IMR-90 (cell line): ENCODE results near the gene LRCH3. TPM values are rescaled to one million over a fixed set of nuclear protein-coding genes. Genes with fewer than 3 reads are reported as not detected.

ENCODE experiments used
- ATAC-seq: fragments of 200-7000 bp; cut with Tn5 transposase; 2 replicates; pipeline ENCODE4 v1.9.1; 2020; ENCODE audit warnings: low read depth, mild to moderate bottlenecking, moderate library complexity
- BruUV-seq: library from RNA; stranded (reverse); fragments of 400-500 nt; replicated peaks from 2 replicates; lab custom pipeline; 2021; lab: Mats Ljungman, UMichigan
- CTCF ChIA-PET: fragments of 300-600 bp; formaldehyde crosslinking; extraction: SDS; loops from one replicate; lab custom pipeline; 2021; ENCODE audit warnings: antibody characterized with exemption; lab: Yijun Ruan, JAX
- POLR2A ChIA-PET: fragments of 300-600 bp; sonication (Branson Sonifier 250); formaldehyde crosslinking; loops from one replicate; lab custom pipeline; 2022; ENCODE audit warnings: antibody characterized with exemption; ENCODE audit not compliant: unreplicated experiment; lab: Charles Lee
- DNase-seq: peaks from one replicate; pipeline ENCODE4 v3.0.0; 2013
- H2AFZ ChIP-seq: replicated peaks from 2 replicates; pipeline ENCODE3; 2013; ENCODE audit warnings: low read length, mild to moderate bottlenecking; ENCODE audit not compliant: poor library complexity
- H2AK5ac ChIP-seq: 2 replicates; pipeline ENCODE4 v1.6.1; 2013; ENCODE audit warnings: low read depth, low read length, inconsistent platforms
- H2AK9ac ChIP-seq: replicated peaks from 2 replicates; pipeline ENCODE3; 2013; ENCODE audit warnings: mild to moderate bottlenecking, low read depth, low read length, moderate library complexity; ENCODE audit not compliant: poor library complexity
- H2BK120ac ChIP-seq: 2 replicates; pipeline ENCODE4 v1.6.1; 2013; ENCODE audit warnings: low read depth, low read length, inconsistent platforms
- H2BK15ac ChIP-seq: 3 replicates; pipeline ENCODE4 v1.6.1; 2013; ENCODE audit warnings: low read depth, low read length, inconsistent platforms
- H2BK20ac ChIP-seq: 2 replicates; pipeline ENCODE4 v1.6.1; 2013; ENCODE audit warnings: low read depth, mild to moderate bottlenecking, inconsistent platforms, low read length, moderate library complexity
- H2BK5ac ChIP-seq: 2 replicates; pipeline ENCODE4 v1.6.1; 2013; ENCODE audit warnings: mild to moderate bottlenecking, low read depth, low read length, inconsistent platforms; ENCODE audit not compliant: poor library complexity, severe bottlenecking
- H3K14ac ChIP-seq: replicated peaks from 2 replicates; pipeline ENCODE4 v1.6.1; 2013; ENCODE audit warnings: low read depth, low read length, inconsistent platforms
- H3K18ac ChIP-seq: 2 replicates; pipeline ENCODE4 v1.6.1; 2013; ENCODE audit warnings: low read depth, low read length, control low read depth
- H3K23ac ChIP-seq: 2 replicates; pipeline ENCODE4 v1.6.1; 2013; ENCODE audit warnings: low read depth, low read length, inconsistent platforms
- H3K27ac ChIP-seq: 2 replicates; pipeline ENCODE4 v1.5.1; 2013; ENCODE audit warnings: mild to moderate bottlenecking, control low read depth, low read length; ENCODE audit not compliant: insufficient read depth
- H3K27me3 ChIP-seq: 2 replicates; pipeline ENCODE4 v1.6.1; 2013; ENCODE audit warnings: low read length; ENCODE audit not compliant: control insufficient read depth, insufficient read depth
- H3K36me3 ChIP-seq: 2 replicates; pipeline ENCODE4 v1.6.1; 2013; ENCODE audit warnings: low read length, mixed read lengths; ENCODE audit not compliant: control insufficient read depth, insufficient read depth
- H3K4ac ChIP-seq: 2 replicates; pipeline ENCODE4 v1.6.1; 2013; ENCODE audit warnings: low read depth, low read length, inconsistent platforms
- H3K4me1 ChIP-seq: 2 replicates; pipeline ENCODE4 v1.6.1; 2013; ENCODE audit warnings: low read length, mixed read lengths; ENCODE audit not compliant: control insufficient read depth, insufficient read depth
- H3K4me2 ChIP-seq: 2 replicates; pipeline ENCODE4 v1.6.1; 2013; ENCODE audit warnings: low read depth, mild to moderate bottlenecking, control low read depth, low read length, moderate library complexity
- H3K4me3 ChIP-seq: 2 replicates; pipeline ENCODE4 v1.5.1; 2013; ENCODE audit warnings: low read depth, mild to moderate bottlenecking, control low read depth, low read length, moderate library complexity; ENCODE audit not compliant: insufficient read depth
- H3K56ac ChIP-seq: 2 replicates; pipeline ENCODE4 v1.6.1; 2013; ENCODE audit warnings: low read length, inconsistent platforms; ENCODE audit not compliant: insufficient read depth; ENCODE audit errors: extremely low read depth
- H3K79me1 ChIP-seq, 2 experiments: 2 replicates each; pipeline ENCODE4 v1.6.1; 2013; ENCODE audit warnings: low read length in 2 of 2, inconsistent platforms in 1 of 2, low read depth in 1 of 2
- H3K9ac ChIP-seq: 2 replicates; pipeline ENCODE4 v1.6.1; 2013; ENCODE audit warnings: low read depth, low read length, control low read depth
- H3K9me1 ChIP-seq: 2 replicates; pipeline ENCODE4 v1.6.1; 2013; ENCODE audit warnings: low read length, inconsistent platforms; ENCODE audit not compliant: insufficient read depth
- H3K9me3 ChIP-seq: 2 replicates; pipeline ENCODE4 v1.6.1; 2013; ENCODE audit warnings: low read length; ENCODE audit not compliant: control insufficient read depth, insufficient read depth
- H4K20me1 ChIP-seq: 2 replicates; pipeline ENCODE4 v1.6.1; 2013; ENCODE audit warnings: low read length, inconsistent platforms; ENCODE audit not compliant: insufficient read depth
- H4K5ac ChIP-seq: 2 replicates; pipeline ENCODE4 v1.6.1; 2013; ENCODE audit warnings: mild to moderate bottlenecking, low read depth, low read length, control low read depth
- H4K8ac ChIP-seq, 2 experiments: 2 replicates each; pipeline ENCODE4 v1.6.1; 2013; ENCODE audit warnings: low read depth in 2 of 2, low read length in 2 of 2, control low read depth in 1 of 2, inconsistent platforms in 1 of 2
- H4K91ac ChIP-seq: 2 replicates; pipeline ENCODE4 v1.6.1; 2013; ENCODE audit warnings: low read depth, low read length, inconsistent platforms; ENCODE audit not compliant: insufficient read depth
- CEBPB ChIP-seq: IDR thresholded peaks from 2 replicates; pipeline ENCODE4 v1.6.1; 2012; ENCODE audit warnings: low read depth, low read length, improper control_type of control experiment
- MAFK ChIP-seq: IDR thresholded peaks from 2 replicates; pipeline ENCODE4 v1.6.1; 2012; ENCODE audit warnings: low read depth, low read length, improper control_type of control experiment
- NFE2L2 ChIP-seq: fragments of 150-350 bp; IDR thresholded peaks from 2 replicates; pipeline ENCODE4 v1.6.1; 2016; ENCODE audit warnings: low read depth, mild to moderate bottlenecking, low read length
- POLR2A ChIP-seq: IDR thresholded peaks from 2 replicates; pipeline ENCODE4 v1.6.1; 2012; ENCODE audit warnings: mild to moderate bottlenecking, low read depth, low read length
- RCOR1 ChIP-seq: IDR thresholded peaks from 2 replicates; pipeline ENCODE4 v1.6.1; 2012; ENCODE audit warnings: mild to moderate bottlenecking, low read length, improper control_type of control experiment; ENCODE audit not compliant: insufficient replicate concordance
- WGBS, 2 experiments: methylation state at CpG; one replicate each; pipeline versions ENCODE4 v1.1.5 to v1.1.7; 2013; ENCODE audit warnings: missing lambda C conversion rate in 2 of 2; ENCODE audit not compliant: insufficient read length in 1 of 2; ENCODE audit errors: extremely low coverage in 2 of 2; 5-methylcytosine and 5-hydroxymethylcytosine counted together
- dilution Hi-C: fragments of 300-500 bp; cut with HindIII; formaldehyde crosslinking; loops from one replicate; pipeline ENCODE4 v1.14.3; 2018; ENCODE audit warnings: low sequenced_read_pairs; ENCODE audit not compliant: unreplicated experiment
- in situ Hi-C: fragments of 300-500 bp; cut with MboI; formaldehyde crosslinking; loops from 3 replicates; pipeline ENCODE4 v1.14.3; 2019; ENCODE audit warnings: low sequenced_read_pairs, inconsistent platforms, mixed read lengths
- intact Hi-C: fragments of 100-400 bp; cut with micrococcal nuclease; formaldehyde crosslinking; loops from 2 replicates; pipeline ENCODE4 v1.10.0; 2022
- polyA plus RNA-seq, 3 experiments: library from polyadenylated mRNA; depleted of rRNA; stranded (reverse); fragments of >200 nt; gene quantifications; 2 replicates each; pipeline ENCODE4 v1.2.3, GENCODE V29; 2012; ENCODE audit warnings: low replicate concordance in 1 of 3
- total RNA-seq: library from RNA; depleted of rRNA; stranded (reverse); fragments of >200 nt; gene quantifications from 2 replicates; pipeline ENCODE4 v1.2.3, GENCODE V29; 2012
- TF ChIP-seq, protein P1 (sequence below): fragments of 150-350 bp; IDR thresholded peaks from 2 replicates; pipeline ENCODE4 v1.6.1; 2017; ENCODE audit warnings: mild to moderate bottlenecking, antibody characterized with exemption, low read length, low read depth
- TF ChIP-seq, protein P2 (sequence below): fragments of 150-350 bp; IDR thresholded peaks from 2 replicates; pipeline ENCODE4 v1.6.1; 2016; ENCODE audit warnings: low read depth, mild to moderate bottlenecking, low read length, moderate library complexity, borderline replicate concordance

Gene LRCH3
- total and polyA plus RNA-seq, 2 of the 4 experiments (the other 2 are of a cell fraction) = 28.5 to 40.5 TPM

DNA sequence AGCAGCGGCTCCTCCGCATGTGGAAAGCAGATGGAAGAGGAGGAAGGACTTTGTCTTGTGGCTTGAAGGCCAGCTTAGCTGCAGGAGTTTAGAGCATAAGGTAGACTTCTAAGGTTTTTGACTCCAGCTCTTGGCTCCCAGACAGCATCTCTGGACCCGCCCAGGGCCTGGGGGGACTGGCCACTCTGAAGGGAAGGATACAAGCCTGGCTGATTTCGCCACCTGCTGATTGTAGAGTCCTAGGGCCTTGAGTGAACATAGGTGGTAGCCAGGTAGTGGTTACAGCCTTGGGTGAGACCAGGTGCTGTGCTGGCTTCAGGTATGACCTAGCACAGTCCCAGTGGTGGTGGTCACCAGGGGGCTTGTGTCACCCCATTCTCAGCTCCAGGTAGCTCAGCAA is 110.6 kb downstream of the LRCH3 start:
- no peak overlapping the region for H2AFZ ChIP-seq
- no peak for TF ChIP-seq MAFK
- no peak for TF ChIP-seq RCOR1
- TF ChIP-seq NFE2L2 = no peak
- no peak for TF ChIP-seq CEBPB
- TF ChIP-seq, protein P1, sequence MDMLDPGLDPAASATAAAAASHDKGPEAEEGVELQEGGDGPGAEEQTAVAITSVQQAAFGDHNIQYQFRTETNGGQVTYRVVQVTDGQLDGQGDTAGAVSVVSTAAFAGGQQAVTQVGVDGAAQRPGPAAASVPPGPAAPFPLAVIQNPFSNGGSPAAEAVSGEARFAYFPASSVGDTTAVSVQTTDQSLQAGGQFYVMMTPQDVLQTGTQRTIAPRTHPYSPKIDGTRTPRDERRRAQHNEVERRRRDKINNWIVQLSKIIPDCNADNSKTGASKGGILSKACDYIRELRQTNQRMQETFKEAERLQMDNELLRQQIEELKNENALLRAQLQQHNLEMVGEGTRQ = no peak
- TF ChIP-seq POLR2A = no peak
- TF ChIP-seq, protein P2, sequence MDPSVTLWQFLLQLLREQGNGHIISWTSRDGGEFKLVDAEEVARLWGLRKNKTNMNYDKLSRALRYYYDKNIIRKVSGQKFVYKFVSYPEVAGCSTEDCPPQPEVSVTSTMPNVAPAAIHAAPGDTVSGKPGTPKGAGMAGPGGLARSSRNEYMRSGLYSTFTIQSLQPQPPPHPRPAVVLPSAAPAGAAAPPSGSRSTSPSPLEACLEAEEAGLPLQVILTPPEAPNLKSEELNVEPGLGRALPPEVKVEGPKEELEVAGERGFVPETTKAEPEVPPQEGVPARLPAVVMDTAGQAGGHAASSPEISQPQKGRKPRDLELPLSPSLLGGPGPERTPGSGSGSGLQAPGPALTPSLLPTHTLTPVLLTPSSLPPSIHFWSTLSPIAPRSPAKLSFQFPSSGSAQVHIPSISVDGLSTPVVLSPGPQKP = no peak
- no peak overlapping the region for H3K56ac ChIP-seq
- no peaks in the 10 kb centered on the region for H3K79me1 ChIP-seq
- H3K4me3 ChIP-seq = no peak overlapping the region
- POLR2A ChIA-PET = no interaction called here
- no peak overlapping the region for H4K91ac ChIP-seq
- no peak overlapping the region for H2BK120ac ChIP-seq
- no peak for DNase-seq
- BruUV-seq = no TSS peak
- ATAC-seq = no peak
- no peak overlapping the region for H3K14ac ChIP-seq
- no peaks in the 10 kb centered on the region for H3K9me1 ChIP-seq
- CTCF ChIA-PET = no interaction called here
- dilution Hi-C loops (no loop called here), intact Hi-C loops (loop anchor here (10.0 kb wide), 1 partner anchor 183 kb away; no protein-coding TSS in a partner anchor), in situ Hi-C loops (no loop called here)
- no peak overlapping the region for H3K18ac ChIP-seq
- H3K4ac ChIP-seq = no peak overlapping the region
- no peaks in the 10 kb centered on the region for H3K4me1 ChIP-seq
- H2BK5ac ChIP-seq = no peak overlapping the region
- H4K20me1 ChIP-seq = no peaks in the 10 kb centered on the region
- no peaks in the 10 kb centered on the region for H3K9me3 ChIP-seq
- no peaks in the 10 kb centered on the region for H3K27me3 ChIP-seq
- no peak overlapping the region for H3K9ac ChIP-seq
- no peak overlapping the region for H2AK5ac ChIP-seq
- H4K5ac ChIP-seq = no peak overlapping the region
- no peak overlapping the region for H2AK9ac ChIP-seq
- 80% methylated on average over 1 of the region's 4 CpGs; no CpG with 5 or more reads in 1 of the 2 experiments for WGBS, 2 experiments
- no peak overlapping the region for H3K27ac ChIP-seq
- H3K36me3 ChIP-seq = no peaks in the 10 kb centered on the region
- H2BK15ac ChIP-seq = no peak overlapping the region
- H4K8ac ChIP-seq = no peak overlapping the region
- no peak overlapping the region for H3K23ac ChIP-seq
- H3K4me2 ChIP-seq = no peak overlapping the region
- H2BK20ac ChIP-seq = no peak overlapping the region
